Keratinocyte (primary cell): ENCODE results near the gene ELP4. TPM values are rescaled to one million over a fixed set of nuclear protein-coding genes. Genes with fewer than 3 reads are reported as not detected.

Source experiments
- DNase-seq: peaks from one replicate; pipeline ENCODE4 v3.0.0-alpha.2; 2011; ENCODE audit warnings: low read depth, missing footprints, low spot score
- FAIRE-seq: peaks from 2 replicates; lab custom pipeline; 2011; peaks lifted over from hg19 to GRCh38; lab: Jason Lieb, UNC
- H2AFZ ChIP-seq: 2 replicates; pipeline ENCODE4 v1.6.0; 2012; ENCODE audit warnings: low read length, control low read depth, inconsistent platforms; ENCODE audit not compliant: control insufficient read depth
- H3K27ac ChIP-seq: 2 replicates; pipeline ENCODE4 v1.5.1; 2011; ENCODE audit warnings: low read length; ENCODE audit not compliant: control insufficient read depth, insufficient read depth
- H3K27me3 ChIP-seq: 3 replicates; pipeline ENCODE4 v1.6.0; 2011; ENCODE audit warnings: low read length; ENCODE audit not compliant: control insufficient read depth, insufficient read depth; ENCODE audit errors: extremely low read depth
- H3K36me3 ChIP-seq, 2 experiments: 2 replicates in 1 of 2; 3 replicates in 1 of 2; pipeline ENCODE4 v1.5.1; 2011; ENCODE audit warnings: low read length in 2 of 2, mild to moderate bottlenecking in 1 of 2; ENCODE audit not compliant: control insufficient read depth in 2 of 2, insufficient read depth in 2 of 2; ENCODE audit errors: extremely low read depth in 1 of 2
- H3K4me1 ChIP-seq: 3 replicates; pipeline ENCODE4 v1.5.1; 2011; ENCODE audit warnings: low read length; ENCODE audit not compliant: control insufficient read depth, insufficient read depth; ENCODE audit errors: extremely low read depth
- H3K4me2 ChIP-seq: 3 replicates; pipeline ENCODE4 v1.6.0; 2011; ENCODE audit warnings: low read depth, low read length; ENCODE audit not compliant: control insufficient read depth, insufficient read depth; ENCODE audit errors: extremely low read depth
- H3K4me3 ChIP-seq, 3 experiments: fragments of 200-600 bp in 1 of 3; sonication (generic) in 1 of 3; 2 replicates in 2 of 3; 3 replicates in 1 of 3; pipeline ENCODE4 v1.5.1; 2011 to 2016; ENCODE audit warnings: low read length in 3 of 3, mild to moderate bottlenecking in 3 of 3, control low read depth in 2 of 3, inconsistent platforms in 1 of 3, low read depth in 1 of 3, mixed read lengths in 1 of 3, mixed run types in 1 of 3, moderate library complexity in 1 of 3; ENCODE audit not compliant: control insufficient read depth in 2 of 3, insufficient read depth in 2 of 3; ENCODE audit errors: extremely low read depth in 1 of 3
- H3K79me2 ChIP-seq: 2 replicates; pipeline ENCODE4 v1.6.0; 2012; ENCODE audit warnings: low read length; ENCODE audit not compliant: control insufficient read depth, insufficient read depth
- H3K9ac ChIP-seq: 3 replicates; pipeline ENCODE4 v1.6.0; 2011; ENCODE audit warnings: low read length; ENCODE audit not compliant: control insufficient read depth, insufficient read depth; ENCODE audit errors: extremely low read depth
- H3K9me1 ChIP-seq: 3 replicates; pipeline ENCODE4 v1.6.0; 2011; ENCODE audit warnings: low read length; ENCODE audit not compliant: control insufficient read depth, insufficient read depth; ENCODE audit errors: extremely low read depth
- H3K9me3 ChIP-seq: 2 replicates; pipeline ENCODE4 v1.5.1; 2012; ENCODE audit warnings: low read depth, low read length; ENCODE audit not compliant: control insufficient read depth
- H4K20me1 ChIP-seq: 3 replicates; pipeline ENCODE4 v1.6.0; 2011; ENCODE audit warnings: low read length; ENCODE audit not compliant: control insufficient read depth, insufficient read depth; ENCODE audit errors: extremely low read depth
- CTCF ChIP-seq, 3 experiments: IDR thresholded peaks in 1 of 3; conservative IDR thresholded peaks in 1 of 3; optimal IDR thresholded peaks in 1 of 3; 2 replicates in 2 of 3; 3 replicates in 1 of 3; pipeline versions ENCODE3 to v1.5.1; 2011; ENCODE audit warnings: low read length in 3 of 3, mild to moderate bottlenecking in 3 of 3, moderate library complexity in 2 of 3, control low read depth in 1 of 3, inconsistent platforms in 1 of 3; ENCODE audit not compliant: insufficient read depth in 2 of 3; ENCODE audit errors: extremely low read depth in 1 of 3
- EZH2 ChIP-seq: IDR thresholded peaks from one replicate; pipeline ENCODE4 v1.6.1; 2012; ENCODE audit warnings: inconsistent platforms, mild to moderate bottlenecking, low read length, moderate library complexity
- dilution Hi-C: fragments of 300-500 bp; cut with MboI; formaldehyde crosslinking; loops from one replicate; pipeline ENCODE4 v1.7.0; 2020; ENCODE audit warnings: low sequenced_read_pairs; ENCODE audit not compliant: extremely low pct_ligation_motif_present
- polyA plus RNA-seq, 5 experiments: library from polyadenylated mRNA; depleted of rRNA in 3 of 5; stranded (reverse) in 3 of 5; stranded (forward) in 1 of 5; unstranded in 1 of 5; fragments of >200 nt; gene quantifications; 1 replicate in 1 of 5; 2 replicates in 3 of 5; 3 replicates in 1 of 5; pipeline versions ENCODE4 v1.2.1 to v1.2.3, GENCODE V29; 2011 to 2012; ENCODE audit warnings: missing spikeins in 2 of 5, low read depth in 1 of 5, low replicate concordance in 1 of 5

ELP4 gene
- polyA plus RNA-seq, 1 donor (not counting 4 experiments of a cell fraction or from before 2014, with no cell fraction given), result 29.6 TPM

- H3K4me1 ChIP-seq, result no peaks in the 10 kb centered on the region
- H3K9ac ChIP-seq, result no peak overlapping the region
- no peaks in the 10 kb centered on the region for H3K9me3 ChIP-seq
- no peak overlapping the region for H3K4me2 ChIP-seq
- H2AFZ ChIP-seq, result no peak overlapping the region
- no peaks in the 10 kb centered on the region for H3K27me3 ChIP-seq
- DNase-seq (no peak), FAIRE-seq (no peak)
- H3K27ac ChIP-seq, result no peak overlapping the region
- no peaks in the 10 kb centered on the region for H3K79me2 ChIP-seq
- dilution Hi-C loops, result no loop called here
- no peak for TF ChIP-seq CTCF (optimal IDR thresholded peaks at IDR 0.05 in 1 of 3, IDR thresholded peaks at IDR 0.05 in 1 of 3, conservative IDR thresholded peaks at IDR 0.05 in 1 of 3; ENCODE audit: extremely low read depth in 1 of 3, insufficient read depth in 2 of 3, low read length in 3 of 3)
- no peak for TF ChIP-seq EZH2
- H3K36me3 ChIP-seq, result peaks cover 0 to 2% of the 10 kb centered on the region in 2 experiments
- no peak overlapping the region for H3K4me3 ChIP-seq
- no peaks in the 10 kb centered on the region for H4K20me1 ChIP-seq
- no peaks in the 10 kb centered on the region for H3K9me1 ChIP-seq
Measured at GRCh38 chr11:31542862-31543261, 33.3 kb downstream of the ELP4 start.

- H4K20me1 ChIP-seq, result no peaks in the 10 kb centered on the region
- dilution Hi-C loops, result no loop called here
- no peak overlapping the region for H3K27ac ChIP-seq
Measured at GRCh38 chr11:31555938-31556337, 46.4 kb downstream of the ELP4 start.

More at GRCh38 chr11:31555938-31556337, 46.4 kb downstream of the ELP4 start:
- H2AFZ ChIP-seq, result no peak overlapping the region
- H3K9me1 ChIP-seq, result no peaks in the 10 kb centered on the region
- TF ChIP-seq EZH2 (no peak), CTCF (optimal IDR thresholded peaks at IDR 0.05 in 1 of 3, IDR thresholded peaks at IDR 0.05 in 1 of 3, conservative IDR thresholded peaks at IDR 0.05 in 1 of 3; ENCODE audit: extremely low read depth in 1 of 3, insufficient read depth in 2 of 3, low read length in 3 of 3) (no peak)
- no peak overlapping the region for H3K4me2 ChIP-seq
- no peak for FAIRE-seq
- H3K4me3 ChIP-seq, result no peak overlapping the region
- H3K4me1 ChIP-seq, result no peaks in the 10 kb centered on the region
- no peaks in the 10 kb centered on the region for H3K9me3 ChIP-seq
- no peak for DNase-seq
- no peak overlapping the region for H3K9ac ChIP-seq
- no peaks in the 10 kb centered on the region for H3K36me3 ChIP-seq
- H3K79me2 ChIP-seq, result no peaks in the 10 kb centered on the region
- H3K27me3 ChIP-seq, result no peaks in the 10 kb centered on the region
